ENCODE measurements around the gene GABRA5. TPM values are rescaled to one million over a fixed set of nuclear protein-coding genes. Genes with fewer than 3 reads are reported as not detected.

Gene GABRA5
- polyA plus RNA-seq, 3 donors from 2014 or later, result not detected

DNA sequence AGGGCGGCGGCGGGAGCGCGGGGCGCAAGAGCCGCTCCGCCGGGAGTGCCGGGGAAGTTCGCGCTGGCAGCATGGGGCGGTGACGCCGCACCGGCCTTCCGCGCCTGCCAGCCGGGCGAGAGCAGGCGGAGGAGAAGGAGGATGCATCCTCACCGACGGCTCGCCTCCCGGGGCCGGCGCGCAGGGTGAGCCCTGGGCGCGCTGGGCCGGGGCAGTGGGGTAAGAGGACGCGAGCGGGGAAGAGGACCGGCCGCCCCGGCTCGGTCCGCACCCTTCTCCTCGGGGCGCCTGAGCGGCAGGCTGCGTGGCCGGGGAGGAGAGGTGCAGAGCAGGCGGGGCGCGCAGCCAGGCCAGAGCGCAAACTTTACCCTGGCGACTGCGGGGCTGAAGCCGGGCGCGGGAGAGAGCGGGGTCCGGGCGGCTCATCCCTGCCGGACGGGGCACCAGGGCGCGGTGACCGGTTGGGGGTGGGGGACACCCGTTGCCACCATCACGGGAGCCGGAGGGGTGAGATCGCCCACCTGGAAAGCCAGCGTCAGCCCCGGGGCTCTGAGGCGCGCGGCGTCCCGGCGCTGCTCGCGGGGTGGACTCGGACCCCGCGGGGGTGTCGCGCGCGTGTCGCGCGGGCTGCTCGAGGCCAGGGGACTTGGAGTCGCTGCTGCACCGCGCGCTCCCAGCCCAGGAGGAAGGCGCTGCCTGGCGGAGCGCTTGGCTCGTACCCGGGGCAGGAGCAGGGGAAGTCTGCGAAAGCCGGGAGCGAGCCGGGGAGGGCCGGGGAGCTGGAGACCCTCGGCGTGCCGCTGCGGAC lies 542 bp downstream of the GABRA5 start:
- Mint-ChIP-seq H3K4me1 (no peaks in the 10 kb centered on the region), H3K27ac (no peak overlapping the region), H3K4me3 (no peak overlapping the region), H3K9me3 (peaks cover 0 to 8% (median 0%) of the 10 kb centered on the region in 6 donors), H3K36me3 (peaks cover 0 to 4% (median 0%) of the 10 kb centered on the region in 3 donors), H3K27me3 (ENCODE audit: low read depth in 3 of 3) (peaks cover 4 to 9% (median 7%) of the 10 kb centered on the region in 3 donors)
- no peak for DNase-seq

DNA sequence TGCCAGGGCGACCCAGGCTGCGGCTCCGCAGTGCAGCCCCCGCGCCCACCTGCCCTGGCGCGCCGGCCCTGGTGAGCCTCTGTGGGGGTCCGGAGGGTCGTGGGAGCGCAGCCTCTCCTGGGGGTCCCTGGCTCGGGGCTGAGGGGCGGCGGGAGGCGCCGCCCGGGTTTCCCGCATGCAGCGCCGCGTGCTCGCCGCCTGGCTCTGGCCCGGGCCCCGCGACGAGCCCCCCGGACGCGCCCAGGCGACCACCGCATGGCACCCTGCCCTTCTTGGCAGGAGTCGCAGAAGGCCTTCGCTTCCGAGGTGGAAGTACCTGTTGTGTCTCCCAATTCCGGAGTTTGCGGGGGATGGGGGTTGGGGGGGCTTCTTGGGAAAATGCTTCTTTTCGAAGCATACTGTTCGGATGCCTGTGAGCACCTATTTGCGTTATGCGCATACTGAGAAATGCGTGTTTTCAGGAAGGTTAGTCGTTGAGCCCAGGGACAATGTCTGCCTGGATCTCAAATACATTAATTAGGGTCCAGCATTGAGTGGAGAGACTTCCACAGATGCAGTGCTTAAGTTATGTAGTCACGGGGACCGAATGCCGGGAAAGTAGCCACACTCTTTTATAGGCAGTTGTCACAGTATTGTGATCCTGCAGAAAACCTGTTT lies 1.3 kb downstream of the GABRA5 start:
- H3K36me3 Mint-ChIP-seq, result peaks cover 0 to 4% (median 0%) of the 10 kb centered on the region in 3 donors

DNA sequence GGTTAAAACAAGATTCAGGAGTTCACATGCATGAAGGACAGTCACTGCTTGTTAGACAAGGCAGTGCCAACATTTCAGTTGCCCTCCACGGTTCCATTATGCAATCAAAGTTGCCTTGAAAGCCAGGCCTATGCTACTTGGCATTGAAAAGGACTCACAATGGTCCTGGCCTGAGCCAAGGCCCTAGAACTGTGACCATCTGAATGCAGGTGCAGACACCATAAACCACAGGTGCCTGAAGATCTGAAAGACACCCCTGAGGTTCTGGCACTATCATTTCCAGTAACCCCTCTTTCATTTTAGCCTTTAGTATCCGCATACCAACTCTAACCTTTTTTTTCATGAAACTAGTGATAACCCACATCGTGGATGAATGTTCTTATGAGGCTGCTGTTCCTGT lies 2.8 kb downstream of the GABRA5 start:
- Mint-ChIP-seq H3K4me1 (no peaks in the 10 kb centered on the region), H3K36me3 (peaks cover 0 to 4% (median 0%) of the 10 kb centered on the region in 3 donors), H3K4me3 (no peak overlapping the region), H3K27ac (no peak overlapping the region), H3K27me3 (ENCODE audit: low read depth in 3 of 3) (peaks cover 2 to 9% (median 4%) of the 10 kb centered on the region in 3 donors), H3K9me3 (peaks cover 0 to 8% (median 2%) of the 10 kb centered on the region in 6 donors)
- DNase-seq, result no peak

More for the DNA sequence above, 1.3 kb downstream of the GABRA5 start:
- peaks cover 4 to 9% (median 7%) of the 10 kb centered on the region in 3 donors for H3K27me3 Mint-ChIP-seq (ENCODE audit: low read depth in 3 of 3)
- H3K27ac Mint-ChIP-seq, result no peak overlapping the region
- H3K4me1 Mint-ChIP-seq, result no peaks in the 10 kb centered on the region
- DNase-seq, result no peak
- H3K4me3 Mint-ChIP-seq, result no peak overlapping the region
- H3K9me3 Mint-ChIP-seq, result peaks cover 0 to 8% (median 0%) of the 10 kb centered on the region in 6 donors

DNA sequence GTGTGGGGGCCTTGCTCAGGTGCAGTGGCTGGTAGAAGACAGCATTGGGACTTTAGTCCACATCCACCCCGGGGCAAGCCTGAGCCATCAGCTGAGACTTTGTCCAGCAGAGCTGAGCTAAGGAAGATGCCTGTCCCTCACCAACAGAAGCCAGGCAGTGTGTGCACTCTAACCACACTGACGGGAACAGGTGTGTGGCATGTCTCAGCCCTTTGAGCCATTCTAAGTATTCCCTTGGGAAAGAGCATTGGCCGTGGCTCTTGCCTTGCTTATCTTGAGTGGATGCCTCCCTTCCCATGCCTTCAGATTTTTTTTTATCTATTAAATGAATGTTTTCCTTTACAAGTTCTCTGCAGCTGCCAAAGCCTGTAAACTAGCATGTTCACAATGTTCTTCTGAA lies 3.5 kb downstream of the GABRA5 start:
- no peak overlapping the region for H3K27ac Mint-ChIP-seq
- peaks cover 0 to 4% (median 0%) of the 10 kb centered on the region in 3 donors for H3K36me3 Mint-ChIP-seq
- H3K4me3 Mint-ChIP-seq, result no peak overlapping the region
- H3K4me1 Mint-ChIP-seq, result no peaks in the 10 kb centered on the region
- H3K27me3 Mint-ChIP-seq (ENCODE audit: low read depth in 3 of 3), result peaks cover 2 to 9% (median 4%) of the 10 kb centered on the region in 3 donors
- H3K9me3 Mint-ChIP-seq, result peaks cover 0 to 8% (median 2%) of the 10 kb centered on the region in 6 donors
- DNase-seq, result no peak

DNA sequence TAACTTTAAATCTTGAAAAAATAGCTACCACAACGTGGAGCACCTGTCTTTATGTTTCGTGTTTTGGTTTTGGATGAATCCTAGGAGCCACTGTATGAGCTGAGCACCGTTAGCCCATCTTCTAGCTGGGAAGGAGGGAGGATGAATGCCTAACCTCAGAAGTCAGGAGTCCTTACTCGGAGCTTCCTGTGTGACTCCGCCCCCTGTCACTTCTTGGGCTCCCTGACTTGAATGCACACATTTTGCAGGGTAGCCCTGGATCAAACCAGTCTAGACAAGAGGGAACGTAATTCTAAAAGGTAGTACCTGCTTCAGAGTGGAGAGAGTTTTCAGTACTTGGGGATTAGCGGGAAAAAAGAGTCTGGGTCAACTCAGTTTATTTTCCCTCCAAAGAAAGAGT lies 5.3 kb downstream of the GABRA5 start:
- Mint-ChIP-seq H3K27me3 (ENCODE audit: low read depth in 3 of 3) (peaks cover 0 to 2% (median 0%) of the 10 kb centered on the region in 3 donors), H3K4me3 (no peak overlapping the region), H3K27ac (no peak overlapping the region), H3K36me3 (no peaks in the 10 kb centered on the region), H3K4me1 (no peaks in the 10 kb centered on the region), H3K9me3 (peaks cover 0 to 8% (median 2%) of the 10 kb centered on the region in 6 donors)
- no peak for DNase-seq

DNA sequence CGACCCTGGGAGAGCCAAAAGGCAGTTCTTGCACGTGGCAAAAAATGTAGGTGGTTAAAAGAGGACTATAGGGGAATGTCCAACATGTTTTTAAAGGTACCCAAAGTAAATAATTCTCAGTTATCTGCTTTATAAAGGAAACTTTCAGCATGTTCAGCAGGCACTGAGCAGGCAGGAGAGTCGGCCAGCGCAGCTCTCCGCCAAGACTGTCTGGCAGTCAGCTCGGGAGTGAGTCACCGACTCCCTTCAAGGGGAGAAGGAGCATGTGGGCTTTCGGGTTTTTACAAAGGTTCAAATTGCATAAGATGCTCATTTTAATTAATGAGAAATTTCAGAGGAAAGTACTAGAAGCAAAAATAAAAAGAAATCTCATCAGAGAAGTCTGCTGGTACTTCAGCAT lies 7.0 kb downstream of the GABRA5 start:
- H3K4me1 Mint-ChIP-seq, result no peaks in the 10 kb centered on the region
- H3K27ac Mint-ChIP-seq, result no peak overlapping the region
- no peak overlapping the region for H3K4me3 Mint-ChIP-seq
- peaks cover 0 to 4% (median 0%) of the 10 kb centered on the region in 6 donors for H3K9me3 Mint-ChIP-seq
- DNase-seq, result no peak
- no peaks in the 10 kb centered on the region for H3K36me3 Mint-ChIP-seq
- peaks cover 0 to 5% (median 0%) of the 10 kb centered on the region in 3 donors for H3K27me3 Mint-ChIP-seq (ENCODE audit: low read depth in 3 of 3)

DNA sequence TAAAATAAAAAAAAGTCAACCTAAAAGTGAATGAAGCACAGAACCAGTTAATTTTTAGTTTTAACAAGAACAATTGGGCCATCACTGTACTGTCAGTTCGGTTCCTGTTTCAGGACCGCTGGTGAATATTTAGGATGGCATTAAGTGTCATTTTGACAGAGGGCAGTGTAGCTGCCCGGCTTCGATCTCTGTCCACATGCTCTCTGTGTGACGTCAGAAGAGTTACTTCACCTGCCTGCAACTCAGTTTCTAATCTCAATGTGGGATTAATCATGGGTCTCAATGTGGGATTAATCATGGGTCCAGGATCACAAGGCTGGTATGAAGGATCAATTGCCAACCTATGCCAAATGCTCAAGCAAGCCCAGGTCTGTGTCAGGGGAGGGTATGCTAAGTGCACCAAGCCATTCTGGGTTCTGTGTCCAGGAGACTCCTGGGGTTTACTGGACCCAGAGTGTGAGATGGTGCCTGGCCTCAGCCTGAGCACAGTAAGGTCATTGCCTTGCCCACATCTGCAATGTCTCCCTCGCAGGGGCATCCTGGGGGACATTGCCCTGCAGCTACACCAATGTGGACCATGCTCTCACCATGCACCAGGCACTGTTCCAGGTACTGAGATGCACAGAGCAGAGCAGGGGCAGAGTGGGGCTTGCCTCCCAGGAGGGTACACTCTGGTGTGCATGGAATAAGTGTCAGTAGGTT lies 8.1 kb downstream of the GABRA5 start:
- Mint-ChIP-seq H3K4me1 (no peaks in the 10 kb centered on the region), H3K4me3 (no peak overlapping the region), H3K36me3 (no peaks in the 10 kb centered on the region), H3K27me3 (ENCODE audit: low read depth in 3 of 3) (peaks cover 0 to 5% (median 0%) of the 10 kb centered on the region in 3 donors), H3K27ac (no peak overlapping the region), H3K9me3 (peaks cover 0 to 4% (median 0%) of the 10 kb centered on the region in 6 donors)
- DNase-seq, result no peak

DNA sequence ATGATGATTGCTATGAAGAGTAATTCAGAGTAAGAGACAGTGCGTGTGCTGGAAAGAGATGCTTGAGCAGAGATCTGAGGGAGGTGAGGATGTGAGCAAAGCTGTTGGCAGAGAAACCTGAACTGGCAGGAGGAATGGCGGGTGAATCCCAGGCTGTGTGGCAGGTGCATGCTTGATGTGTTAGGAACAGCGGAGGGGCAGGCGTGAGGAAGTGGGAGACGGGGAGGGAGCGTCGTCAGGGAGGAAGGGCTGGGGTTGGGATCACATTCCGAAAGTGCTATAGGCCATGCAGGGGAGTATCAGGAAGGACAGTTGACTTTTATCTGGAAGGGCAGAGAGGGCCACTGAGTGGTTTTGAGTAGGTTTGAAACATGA lies 8.6 kb downstream of the GABRA5 start:
- DNase-seq, result no peak
- Mint-ChIP-seq H3K4me3 (no peak overlapping the region), H3K9me3 (peaks cover 0 to 4% (median 0%) of the 10 kb centered on the region in 6 donors), H3K4me1 (no peaks in the 10 kb centered on the region), H3K27me3 (ENCODE audit: low read depth in 3 of 3) (peaks cover 0 to 4% (median 0%) of the 10 kb centered on the region in 3 donors), H3K27ac (no peak overlapping the region), H3K36me3 (no peaks in the 10 kb centered on the region)

DNA sequence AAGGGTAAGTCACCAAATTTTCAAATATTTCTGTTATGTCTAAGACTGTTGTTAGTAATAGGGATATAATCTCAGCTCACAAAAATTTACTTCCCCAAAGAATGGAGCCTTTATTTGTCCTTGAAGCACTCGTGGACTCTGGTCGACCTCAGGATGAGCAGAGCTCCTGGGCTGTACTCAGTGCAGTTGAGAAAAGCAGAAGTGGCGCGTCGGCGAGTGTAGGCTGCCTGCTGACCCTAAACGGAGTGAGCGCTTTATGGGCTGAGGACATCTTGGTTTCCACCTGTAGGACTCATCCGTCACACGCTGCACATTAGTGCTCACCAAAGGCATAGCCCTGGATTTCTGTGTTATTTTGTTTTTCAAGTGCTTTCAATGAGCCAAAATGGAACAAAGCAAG lies 11.0 kb downstream of the GABRA5 start:
- Mint-ChIP-seq H3K9me3 (peaks cover 0 to 4% (median 0%) of the 10 kb centered on the region in 6 donors), H3K36me3 (no peaks in the 10 kb centered on the region), H3K27me3 (ENCODE audit: low read depth in 3 of 3) (peaks cover 0 to 2% (median 0%) of the 10 kb centered on the region in 3 donors), H3K27ac (no peak overlapping the region), H3K4me3 (no peak overlapping the region), H3K4me1 (no peaks in the 10 kb centered on the region)
- DNase-seq, result no peak

DNA sequence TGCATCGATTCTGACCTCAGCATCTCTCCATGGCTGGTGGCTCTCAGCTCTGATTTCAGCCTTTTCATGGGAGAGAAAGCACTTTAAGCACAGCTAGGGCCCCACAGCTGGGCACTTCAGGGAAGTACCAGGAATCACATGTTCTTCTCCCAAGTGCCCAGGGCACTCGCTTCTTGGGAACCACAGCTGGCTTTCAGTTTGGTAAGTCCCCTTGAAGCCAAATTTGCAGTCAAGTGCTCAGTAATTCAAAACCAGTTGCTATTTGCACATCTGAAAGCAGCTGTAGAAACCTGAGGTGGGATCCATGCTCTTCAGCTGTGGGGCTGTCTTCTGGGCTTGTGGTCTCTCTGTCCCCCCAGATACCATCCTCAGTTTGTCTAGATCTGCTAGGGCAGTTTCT lies 12.8 kb downstream of the GABRA5 start:
- Mint-ChIP-seq H3K4me3 (no peak overlapping the region), H3K36me3 (no peaks in the 10 kb centered on the region), H3K27me3 (ENCODE audit: low read depth in 3 of 3) (peaks cover 0 to 2% (median 0%) of the 10 kb centered on the region in 3 donors), H3K4me1 (no peaks in the 10 kb centered on the region), H3K27ac (no peak overlapping the region), H3K9me3 (peaks cover 0 to 2% (median 0%) of the 10 kb centered on the region in 6 donors)
- DNase-seq, result no peak

DNA sequence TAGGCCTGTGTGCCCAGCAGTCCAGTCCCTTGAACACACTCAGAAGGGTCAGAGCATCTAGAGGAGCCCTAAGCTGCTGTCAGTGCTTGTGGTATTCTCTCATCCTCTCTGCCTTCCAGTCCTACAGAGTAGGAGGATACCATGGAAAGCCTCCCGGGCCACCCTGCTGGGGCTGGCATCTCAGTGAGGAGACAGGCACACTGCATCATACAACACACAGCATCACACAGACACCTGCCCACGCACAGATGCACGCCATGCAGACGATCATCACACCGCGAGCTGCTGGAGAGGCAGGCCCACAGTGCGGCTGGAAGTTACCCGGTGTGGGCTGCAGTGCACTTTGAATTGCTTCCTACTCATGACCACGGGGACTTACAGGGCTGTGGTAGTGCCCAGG lies 15.2 kb downstream of the GABRA5 start:
- Mint-ChIP-seq H3K4me3 (no peak overlapping the region), H3K4me1 (no peaks in the 10 kb centered on the region), H3K9me3 (peaks cover 0 to 2% (median 0%) of the 10 kb centered on the region in 6 donors), H3K27me3 (ENCODE audit: low read depth in 3 of 3) (peaks cover 0 to 3% (median 2%) of the 10 kb centered on the region in 3 donors), H3K27ac (no peak overlapping the region), H3K36me3 (no peaks in the 10 kb centered on the region)
- no peak for DNase-seq

DNA sequence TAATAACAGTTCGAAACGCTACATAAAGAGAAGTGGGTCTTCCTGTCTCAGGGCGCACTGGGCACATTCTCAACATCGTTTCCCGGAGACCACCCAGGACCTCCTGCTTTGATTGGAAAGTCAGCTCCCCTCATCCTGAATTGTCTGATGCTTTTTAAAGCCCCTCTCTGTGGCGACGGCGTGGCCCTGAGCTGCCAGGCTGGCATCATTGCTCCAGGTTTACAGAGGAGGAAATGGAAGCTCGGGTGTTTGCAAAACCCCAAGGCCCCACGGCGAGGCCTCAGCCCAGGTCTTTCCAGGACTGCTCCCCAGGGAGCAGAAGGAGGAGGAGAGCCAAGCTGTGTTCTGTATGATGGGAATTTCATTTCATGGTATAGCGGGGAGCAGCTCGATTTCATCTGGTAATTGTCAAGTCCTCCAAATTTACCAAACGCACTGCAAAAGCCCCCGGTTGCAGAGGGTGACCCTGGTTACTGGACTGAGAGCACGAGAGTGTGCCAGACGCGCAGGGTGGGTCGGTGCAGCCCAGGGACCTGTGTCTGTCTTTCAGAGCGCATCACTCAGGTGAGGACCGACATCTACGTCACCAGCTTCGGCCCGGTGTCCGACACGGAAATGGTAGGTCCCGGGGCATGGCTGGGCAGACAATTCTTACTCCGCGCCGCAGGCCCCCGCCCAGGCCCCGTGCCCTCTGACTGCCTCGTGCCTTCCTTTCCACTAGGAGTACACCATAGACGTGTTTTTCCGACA lies 15.9 kb downstream of the GABRA5 start:
- Mint-ChIP-seq H3K4me1 (no peaks in the 10 kb centered on the region), H3K4me3 (no peak overlapping the region), H3K27me3 (ENCODE audit: low read depth in 3 of 3) (peaks cover 0 to 3% (median 2%) of the 10 kb centered on the region in 3 donors), H3K36me3 (no peaks in the 10 kb centered on the region), H3K27ac (no peak overlapping the region), H3K9me3 (peaks cover 0 to 2% (median 0%) of the 10 kb centered on the region in 6 donors)
- DNase-seq, result no peak

DNA sequence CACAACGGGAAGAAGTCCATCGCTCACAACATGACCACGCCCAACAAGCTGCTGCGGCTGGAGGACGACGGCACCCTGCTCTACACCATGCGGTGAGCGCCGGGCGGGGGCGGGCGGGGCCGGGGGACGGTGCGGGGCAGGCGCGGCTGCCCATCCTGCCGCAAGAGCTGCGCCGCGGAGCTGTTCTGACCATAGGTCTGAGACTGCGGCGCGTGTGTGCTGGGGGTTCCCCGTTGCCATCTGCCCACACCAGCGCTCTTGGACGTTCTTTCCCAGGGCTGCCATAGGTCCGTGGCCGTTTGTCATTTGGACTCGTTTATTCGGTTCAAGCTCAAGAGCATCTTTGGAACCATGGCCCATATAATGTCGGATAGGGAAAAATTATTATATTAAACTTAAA lies 16.6 kb downstream of the GABRA5 start:
- no peak for DNase-seq

More for the DNA sequence above, 16.6 kb downstream of the GABRA5 start:
- Mint-ChIP-seq H3K4me3 (no peak overlapping the region), H3K27ac (no peak overlapping the region), H3K27me3 (ENCODE audit: low read depth in 3 of 3) (peaks cover 0 to 3% (median 0%) of the 10 kb centered on the region in 3 donors), H3K9me3 (peaks cover 0 to 2% (median 0%) of the 10 kb centered on the region in 6 donors), H3K36me3 (no peaks in the 10 kb centered on the region), H3K4me1 (no peaks in the 10 kb centered on the region)
